Activated CD8-positive, alpha-beta memory T cell treated with anti-CD3 and anti-CD28 coated beads for 36 hours (primary cell): ENCODE data around the gene STUB1. TPM values are rescaled to one million over a fixed set of nuclear protein-coding genes. Genes with fewer than 3 reads are reported as not detected.
"Not testable (repeated sequence)": the region's sequence is repeated elsewhere in the genome, so short reads cannot be mapped to it uniquely, and the experiment has no call there.

ENCODE experiments used
- CTCF ChIA-PET: fragments of 350-600 bp; sonication (Branson Sonifier 250); formaldehyde crosslinking; loops from one replicate; lab custom pipeline; 2021; ENCODE audit warnings: antibody characterized with exemption; lab: Charles Lee
- POLR2A ChIA-PET: fragments of 350-600 bp; sonication (Branson Sonifier 250); formaldehyde crosslinking; loops from one replicate; lab custom pipeline; 2021; ENCODE audit warnings: antibody characterized with exemption; lab: Charles Lee
- total RNA-seq, 2 experiments: library from RNA; stranded (reverse); gene quantifications; one replicate each; pipeline ENCODE4 v1.2.3, GENCODE V29; 2021

STUB1 gene
- total RNA-seq, 2 experiments from 2014 or later: 100 to 106 TPM

DNA sequence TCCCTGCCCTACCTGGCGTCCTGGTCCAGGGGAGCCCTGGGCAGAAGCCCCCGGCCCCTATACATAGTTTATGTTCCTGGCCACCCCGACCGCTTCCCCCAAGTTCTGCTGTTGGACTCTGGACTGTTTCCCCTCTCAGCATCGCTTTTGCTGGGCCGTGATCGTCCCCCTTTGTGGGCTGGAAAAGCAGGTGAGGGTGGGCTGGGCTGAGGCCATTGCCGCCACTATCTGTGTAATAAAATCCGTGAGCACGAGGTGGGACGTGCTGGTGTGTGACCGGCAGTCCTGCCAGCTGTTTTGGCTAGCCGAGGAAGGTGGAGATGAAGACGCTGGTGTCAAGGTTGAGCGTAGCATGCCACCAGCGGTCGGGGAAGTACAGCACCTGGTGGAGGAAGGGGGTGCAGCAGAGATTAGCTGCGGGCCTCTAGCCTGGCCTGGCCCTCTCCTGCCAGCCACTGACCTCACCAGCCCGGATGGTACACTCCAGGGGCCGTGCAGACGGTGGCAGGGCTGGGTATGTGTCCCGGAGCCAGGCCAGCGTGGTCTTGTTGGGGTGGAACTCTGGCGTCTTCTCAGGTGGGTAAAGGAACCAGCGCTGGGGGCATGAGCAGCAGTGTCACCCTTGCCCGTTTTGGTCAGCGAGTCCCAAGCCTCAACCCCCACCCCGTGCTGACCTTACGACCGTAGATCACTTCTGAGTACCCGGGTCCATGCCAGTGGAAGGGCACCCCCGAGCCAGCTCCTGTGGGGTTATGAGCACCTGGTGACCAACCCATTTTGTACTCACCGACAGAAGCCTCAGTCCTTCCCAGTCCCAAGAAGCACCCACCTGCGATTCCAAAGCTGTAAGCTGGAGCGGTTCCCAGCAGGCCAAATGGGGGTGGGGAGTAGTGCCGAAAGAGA, 2.5 kb downstream of the STUB1 start:
- CTCF ChIA-PET: interaction anchor here (1.0 to 1.7 kb wide), 3 partner anchors 13 to 21 kb away, joined by 3 to 4 read pairs (median 3); partner anchors contain the start of gene RHOT2
- POLR2A ChIA-PET: interaction anchor here (0.6 to 1.0 kb wide), 2 partner anchors 34 to 37 kb away, joined by 3 read pairs; partner anchors contain the start of gene WDR90

DNA sequence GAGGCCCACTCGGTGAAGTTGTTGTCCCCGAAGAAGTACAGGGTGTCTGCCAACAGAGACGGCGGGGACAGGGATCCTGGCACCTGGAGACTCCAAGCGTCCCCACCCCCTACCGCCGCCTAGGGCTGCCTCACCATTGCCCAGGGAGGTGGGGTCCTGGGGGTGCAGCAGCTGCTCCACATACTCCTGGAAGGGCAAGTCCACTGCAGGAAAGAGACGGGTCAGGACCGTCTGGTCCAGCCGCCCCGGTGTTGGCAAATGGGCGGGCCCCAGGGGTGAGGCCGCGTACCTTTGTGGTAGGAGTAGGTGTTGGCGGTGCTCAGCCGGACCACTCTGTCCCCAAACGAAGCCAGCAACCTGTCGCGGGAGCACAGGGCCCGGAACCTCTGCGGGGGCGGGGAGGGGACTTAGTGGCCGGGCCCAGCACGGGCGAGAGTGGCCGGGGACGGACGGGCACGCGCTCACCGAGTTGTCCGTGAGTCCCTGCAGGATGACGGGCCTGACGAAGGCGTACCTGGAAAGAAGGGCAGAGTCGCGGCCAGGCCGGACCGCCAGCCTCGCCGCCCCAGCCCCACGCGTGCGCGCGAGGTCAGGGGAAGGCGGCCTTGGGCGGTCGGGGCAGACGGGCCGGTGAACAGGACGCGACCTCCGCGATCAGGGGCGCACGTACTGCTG, 3.3 kb downstream of the STUB1 start:
- ChIA-PET POLR2A (interaction anchor here (0.6 to 1.2 kb wide), 2 partner anchors 15 to 36 kb away, joined by 3 read pairs; no protein-coding TSS in a partner anchor), CTCF (interaction anchor here (0.9 to 1.7 kb wide), 4 partner anchors 12 to 30 kb away, joined by 3 to 4 read pairs (median 3); no protein-coding TSS in a partner anchor)

DNA sequence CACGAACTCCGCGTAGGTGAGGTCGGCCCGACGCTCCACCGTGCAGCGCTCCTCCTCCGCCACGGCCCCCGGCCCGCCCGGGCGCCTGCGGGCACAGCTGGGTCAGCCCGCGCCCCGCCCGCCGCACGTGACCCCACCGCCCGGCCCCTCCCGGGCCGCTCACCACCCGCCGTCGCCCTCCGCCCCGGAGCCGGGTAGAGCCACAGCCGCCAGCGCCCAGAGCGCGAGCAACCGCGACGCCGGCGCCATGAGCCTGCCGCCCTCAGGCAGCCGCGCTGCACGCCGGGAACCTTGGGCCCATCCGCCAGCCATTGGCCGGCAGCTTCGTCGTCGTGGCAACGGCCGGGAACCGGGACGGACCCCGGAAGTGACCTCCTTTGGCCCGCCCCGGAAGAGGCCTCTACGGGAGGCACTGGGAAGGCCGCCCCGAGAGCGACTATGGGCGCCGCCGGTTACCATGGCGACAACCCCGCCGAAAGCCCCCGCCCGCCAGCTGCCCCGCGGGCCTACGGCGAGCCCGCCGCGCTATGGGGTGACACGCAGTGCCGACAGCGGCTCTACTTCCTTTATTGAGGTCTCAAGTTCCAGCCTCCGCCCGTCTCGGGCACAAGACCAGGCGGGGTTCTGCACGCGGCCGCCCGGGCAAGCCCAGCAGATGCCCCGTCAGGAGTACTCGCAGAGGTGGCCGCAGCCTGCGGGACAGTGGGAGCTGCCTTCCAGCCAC, 4.0 kb downstream of the STUB1 start, which contains the start of gene JMJD8:
Gene JMJD8, minus strand, starts transcription at position 264 of the 724 bp plus-strand sequence. Its CDS starts 15 bp downstream, at position 249.
- POLR2A ChIA-PET: interaction anchor here (0.8 to 1.2 kb wide), 2 partner anchors 15 to 52 kb away, joined by 3 read pairs; no protein-coding TSS in a partner anchor
- CTCF ChIA-PET: interaction anchor here (0.9 to 1.7 kb wide), 4 partner anchors 11 to 29 kb away, joined by 3 to 4 read pairs (median 3); no protein-coding TSS in a partner anchor

DNA sequence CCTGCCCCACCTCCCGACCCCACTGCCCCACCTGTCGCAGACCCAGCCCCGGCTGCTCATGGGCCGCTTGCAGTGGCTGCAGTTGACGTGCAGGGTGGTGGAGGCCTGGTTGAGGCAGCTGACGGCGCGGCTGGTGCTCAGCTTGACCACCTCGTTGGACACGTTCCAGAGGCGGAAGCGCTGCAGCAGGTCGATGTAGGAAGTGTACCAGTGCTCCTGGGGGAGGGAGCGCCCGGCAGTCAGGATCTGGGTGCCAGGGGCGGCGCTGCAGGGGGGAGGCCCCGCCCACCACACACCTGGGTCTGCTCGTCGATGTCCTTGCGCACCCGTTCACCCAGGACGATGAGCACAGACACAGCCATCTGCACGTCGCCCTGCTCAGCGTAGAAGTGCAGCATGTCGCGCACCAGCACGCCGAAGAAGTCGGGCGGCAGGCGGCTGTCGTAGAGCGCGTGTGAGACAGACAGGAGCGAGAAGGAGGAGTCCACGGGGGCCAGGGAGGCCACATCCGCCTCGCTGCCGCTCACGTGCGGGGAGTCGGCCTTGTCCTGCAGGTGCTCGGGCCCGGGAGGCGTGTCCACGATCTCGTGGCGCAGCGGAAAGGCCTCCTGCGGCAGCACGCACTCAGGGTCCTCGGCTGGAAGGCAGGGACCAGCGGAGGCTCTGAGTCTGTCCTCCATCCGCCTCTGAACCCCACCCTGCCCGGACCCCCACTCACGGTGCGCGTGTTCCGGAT, 4.9 kb downstream of the STUB1 start:
- CTCF ChIA-PET: interaction anchor here (1.1 kb wide), 1 partner anchor 28 kb away, joined by 3 read pairs; no protein-coding TSS in a partner anchor
- POLR2A ChIA-PET: interaction anchor here (0.8 to 1.2 kb wide), 2 partner anchors 16 to 51 kb away, joined by 3 read pairs; no protein-coding TSS in a partner anchor

DNA sequence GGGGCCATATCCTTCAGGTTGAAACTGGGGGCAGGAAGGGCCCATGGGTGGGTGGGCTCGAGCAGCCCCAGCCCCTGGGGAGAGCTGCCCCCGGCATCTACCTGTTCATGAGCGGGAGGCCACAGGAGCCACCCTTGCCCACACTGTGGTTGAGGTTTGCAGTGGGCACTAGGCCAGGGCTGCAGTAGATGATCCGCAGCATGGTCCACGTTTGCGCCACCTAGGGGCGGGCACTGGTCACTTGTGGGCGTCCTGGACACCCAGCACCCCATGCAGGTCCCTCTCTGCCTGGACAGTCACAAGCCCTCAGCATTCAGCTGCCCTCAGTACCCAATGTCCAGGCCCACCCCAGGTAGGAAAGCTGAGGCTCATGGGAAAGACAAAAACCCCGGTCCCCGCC, 5.8 kb downstream of the STUB1 start:
- CTCF ChIA-PET: no interaction called here
- POLR2A ChIA-PET: no interaction called here

DNA sequence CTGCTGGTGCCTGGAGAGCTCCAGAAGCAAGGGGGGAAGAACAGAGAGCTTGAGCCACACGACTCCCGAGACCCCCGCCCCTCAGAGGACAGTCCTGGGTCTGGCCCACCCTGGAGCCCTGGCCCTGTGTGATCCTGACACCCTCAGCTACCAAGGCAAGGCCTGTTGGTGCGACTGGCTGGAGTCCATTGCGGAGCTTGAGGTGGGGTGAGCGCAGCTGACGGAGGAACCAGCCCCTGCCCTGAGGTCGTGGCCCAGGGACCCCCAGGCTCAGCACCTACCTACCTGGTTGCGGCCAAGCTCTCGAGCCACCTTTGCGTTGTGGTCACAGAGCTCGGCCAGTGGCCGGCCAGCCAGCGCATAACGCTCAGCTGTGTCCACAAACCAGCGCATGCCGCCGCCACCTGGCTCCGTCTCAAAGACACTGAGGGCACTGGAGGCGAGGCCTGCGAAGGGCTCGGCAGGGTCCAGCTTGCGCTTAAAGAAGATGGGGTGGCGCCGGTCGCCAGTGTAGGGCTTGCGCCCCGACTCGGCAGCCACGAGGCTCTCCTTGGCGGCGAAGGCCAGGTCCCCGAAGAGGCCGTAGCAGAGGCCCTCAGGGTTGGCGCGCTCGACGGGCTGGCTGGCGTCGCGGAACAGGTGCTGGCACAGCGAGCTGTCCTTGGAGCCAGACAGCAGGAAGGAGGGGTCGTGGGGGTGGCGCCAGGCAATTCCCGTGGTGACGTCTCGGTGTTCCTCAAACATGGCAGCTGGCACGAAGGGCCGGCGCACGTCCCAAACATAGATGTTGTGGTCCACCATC, 6.5 kb downstream of the STUB1 start:
- POLR2A ChIA-PET: no interaction called here
- CTCF ChIA-PET: no interaction called here

DNA sequence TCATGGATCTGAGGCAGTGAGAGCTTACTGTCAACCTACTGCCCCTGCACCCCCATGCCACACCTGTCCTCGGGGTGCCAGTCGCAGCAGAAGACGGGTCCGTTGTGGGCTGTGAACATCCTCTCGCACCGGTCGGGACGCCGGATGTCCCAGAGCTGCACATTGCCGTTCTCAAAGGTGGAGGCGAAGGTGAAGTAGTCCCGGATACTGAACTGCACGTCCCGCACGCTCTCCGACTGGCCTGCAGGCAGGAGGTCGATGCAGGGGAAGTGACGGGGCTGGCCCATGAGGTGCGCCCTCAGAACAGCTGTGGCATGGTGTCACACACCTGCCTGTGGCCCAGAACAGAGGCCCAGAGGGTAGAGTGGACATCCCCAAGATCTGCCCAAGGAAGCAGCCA, 7.3 kb downstream of the STUB1 start:
- POLR2A ChIA-PET: no interaction called here
- CTCF ChIA-PET: no interaction called here

DNA sequence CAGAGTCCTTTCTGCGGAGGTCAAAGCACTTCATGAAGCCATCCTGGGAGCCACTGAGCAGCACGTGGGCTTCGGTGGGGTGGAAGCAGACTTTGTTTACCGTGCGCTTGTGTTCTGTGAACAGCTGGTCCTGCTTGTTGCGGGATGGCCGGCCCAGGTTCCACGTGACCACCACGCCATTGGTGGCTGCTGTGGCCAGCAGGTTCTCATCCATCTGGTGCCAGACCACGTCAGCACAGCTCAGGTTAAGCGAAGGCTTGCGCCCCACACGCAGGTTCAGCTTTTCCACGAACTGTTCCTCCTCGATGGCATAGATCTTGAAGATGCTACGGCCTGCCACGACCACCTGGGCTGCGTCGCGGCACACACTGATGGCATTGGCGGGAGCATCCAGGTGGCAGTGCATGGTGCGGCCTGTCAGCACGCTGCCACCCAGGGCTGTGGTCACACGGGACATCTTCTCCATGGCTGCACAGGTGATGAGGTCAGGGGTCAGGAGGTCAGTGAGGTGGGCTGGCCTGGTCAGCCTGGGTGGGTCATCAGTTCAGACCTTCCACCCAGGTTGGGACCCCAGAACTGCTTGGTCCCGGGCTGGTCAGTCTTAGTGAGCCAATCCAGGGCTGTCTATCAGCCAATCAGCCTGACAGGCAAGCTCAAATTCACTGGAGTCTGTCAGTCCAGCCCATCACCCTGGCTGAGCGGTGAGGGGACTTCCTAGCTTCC, 9.1 kb downstream of the STUB1 start:
- ChIA-PET CTCF (interaction anchor here (0.6 to 2.0 kb wide), 4 partner anchors 8 to 35 kb away, joined by 3 to 9 read pairs (median 4); partner anchors contain the start of gene ANTKMT), POLR2A (interaction anchor here (0.8 to 0.9 kb wide), 2 partner anchors 9 to 109 kb away, joined by 3 to 4 read pairs; partner anchors contain the start of gene STUB1)

DNA sequence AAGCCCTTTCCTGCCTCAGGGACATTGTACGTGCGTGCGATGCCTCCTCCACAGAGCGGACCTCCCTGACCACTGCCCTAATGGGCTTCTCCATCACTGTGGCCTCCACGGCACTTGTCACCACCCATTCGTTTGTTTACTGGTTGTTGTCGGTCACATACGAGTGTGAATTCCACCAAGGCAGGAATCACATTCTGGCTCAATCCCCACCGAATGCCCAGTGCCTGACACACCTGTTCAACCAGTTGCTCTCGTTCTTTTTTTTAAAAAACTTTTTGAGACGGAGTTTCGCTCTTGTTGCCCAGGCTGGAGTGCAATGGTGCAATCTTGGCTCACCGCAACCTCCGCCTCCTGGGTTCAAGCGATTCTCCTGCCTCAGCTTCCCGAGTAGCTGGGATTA, 11.0 kb downstream of the STUB1 start:
- POLR2A ChIA-PET, CTCF ChIA-PET: not testable (repeated sequence)

DNA sequence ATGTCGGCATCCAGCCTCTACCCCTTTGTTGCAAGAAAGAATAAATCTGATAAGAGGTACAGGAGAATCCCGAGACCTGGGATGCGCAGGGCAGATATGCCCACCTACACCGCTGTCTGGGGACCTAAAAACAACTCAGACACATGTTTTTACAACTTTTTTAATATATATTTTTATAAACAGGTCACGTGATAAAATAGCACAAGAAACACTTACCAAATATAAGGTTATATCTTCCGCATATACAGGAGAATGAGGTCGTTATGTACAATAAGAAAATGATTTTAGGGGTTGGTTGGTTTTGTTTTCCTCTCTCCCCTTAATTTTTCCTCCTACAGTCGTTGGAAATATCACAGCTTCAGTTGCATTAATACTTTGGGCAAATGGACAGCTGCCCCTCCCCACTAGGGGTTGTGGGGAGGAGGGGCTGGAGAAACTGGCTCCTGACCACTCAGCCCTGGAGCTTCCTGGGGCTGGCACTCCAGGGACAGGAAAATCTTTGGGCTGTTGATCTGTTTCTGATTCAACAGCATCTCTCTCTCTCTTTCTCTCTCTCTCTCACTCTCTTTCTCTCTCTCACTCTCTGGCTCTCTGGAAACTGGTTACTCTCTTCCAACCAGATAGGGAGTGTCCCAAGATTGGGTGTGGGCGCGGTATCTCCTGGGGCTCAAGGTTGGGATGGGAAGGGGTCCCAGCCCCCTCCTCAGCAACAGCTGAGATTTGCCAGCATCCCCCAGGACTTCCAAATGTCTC, 12.3 kb downstream of the STUB1 start:
- CTCF ChIA-PET: interaction anchor here (0.6 kb wide), 1 partner anchor 298 kb away, joined by 3 read pairs; no protein-coding TSS in a partner anchor
- POLR2A ChIA-PET: no interaction called here

DNA sequence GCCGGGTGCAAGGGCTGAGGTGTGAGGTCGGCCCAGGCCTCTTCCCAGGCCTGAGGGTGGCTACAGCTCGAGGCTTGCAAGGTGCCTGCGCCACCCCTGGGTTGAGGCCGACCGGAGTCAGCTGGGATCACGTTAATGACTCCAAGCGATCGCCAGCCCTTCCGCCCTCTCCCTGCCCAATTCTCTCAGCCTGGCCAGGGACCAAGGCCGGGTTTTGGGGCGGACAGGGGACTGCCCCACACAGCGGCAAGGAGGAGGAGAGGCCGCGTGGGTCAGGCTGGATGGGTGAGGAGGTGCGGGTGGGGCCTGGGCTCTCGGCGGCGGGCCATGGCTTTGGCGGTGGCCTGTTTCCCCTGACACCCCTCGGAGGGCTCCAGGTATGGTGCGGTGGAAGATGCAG, 13.2 kb downstream of the STUB1 start:
- POLR2A ChIA-PET: no interaction called here
- CTCF ChIA-PET: interaction anchor here (0.6 kb wide), 1 partner anchor 298 kb away, joined by 3 read pairs; no protein-coding TSS in a partner anchor

DNA sequence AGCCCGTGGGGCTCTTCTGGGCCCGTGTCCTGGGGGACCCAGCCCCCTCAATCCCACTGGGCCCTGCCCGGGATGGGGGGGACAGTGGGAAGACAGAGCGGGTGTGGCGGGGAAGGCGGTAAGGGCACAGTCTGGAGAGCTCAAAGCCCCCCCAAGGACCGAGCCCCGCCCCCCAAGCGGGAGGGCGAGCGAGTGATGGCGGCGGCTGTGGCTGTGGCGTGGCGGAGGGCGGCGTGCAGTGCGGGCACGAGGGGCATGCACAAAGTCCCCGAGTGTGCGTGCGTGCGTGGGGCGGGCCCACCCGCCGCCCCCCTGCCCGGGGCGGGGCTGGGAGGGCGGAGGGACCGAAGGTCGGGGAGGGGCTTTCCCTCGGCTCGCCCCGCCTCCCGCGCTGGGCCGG, 13.6 kb downstream of the STUB1 start:
- ChIA-PET POLR2A (no interaction called here), CTCF (no interaction called here)

DNA sequence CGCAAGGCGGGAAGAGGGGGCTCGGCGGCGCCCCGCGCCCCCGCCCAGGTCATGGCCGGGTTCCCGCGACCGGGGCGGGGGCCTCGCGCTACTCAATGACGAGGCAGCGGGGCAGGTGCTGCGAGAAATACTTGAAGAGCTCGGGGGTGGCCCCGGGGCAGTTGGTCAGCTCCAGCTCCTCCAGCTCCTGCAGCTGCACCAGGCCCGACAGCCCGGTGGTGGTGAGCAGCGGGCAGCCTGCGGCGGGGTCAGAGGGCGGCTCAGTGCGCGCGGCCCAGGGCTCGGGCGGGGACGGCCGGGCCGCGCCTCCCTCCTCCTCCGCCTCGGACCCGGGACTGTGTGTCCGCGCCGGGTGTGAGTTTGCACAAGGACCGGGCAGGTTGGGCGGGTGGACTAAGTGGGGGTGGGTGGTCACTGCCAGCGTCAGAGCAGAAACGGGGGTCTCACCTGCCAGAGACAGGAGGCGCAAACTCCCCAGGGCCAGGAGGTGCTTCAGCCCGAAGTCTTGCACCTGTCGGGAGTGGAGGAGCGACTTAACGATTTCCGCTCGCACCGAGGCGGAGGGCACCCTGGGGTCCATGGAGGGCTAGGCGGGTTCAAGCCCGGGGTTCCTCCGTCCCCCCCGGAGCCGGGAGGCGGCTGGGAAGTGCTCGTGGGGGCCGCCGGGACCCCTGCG, 14.1 kb downstream of the STUB1 start:
- POLR2A ChIA-PET: interaction anchor here (0.5 kb wide), 1 partner anchor 257 kb away, joined by 7 read pairs; no protein-coding TSS in a partner anchor
- CTCF ChIA-PET: interaction anchor here (1.3 to 2.0 kb wide), 4 partner anchors 13 to 91 kb away, joined by 5 to 10 read pairs (median 7); partner anchors contain the start of gene ANTKMT

DNA sequence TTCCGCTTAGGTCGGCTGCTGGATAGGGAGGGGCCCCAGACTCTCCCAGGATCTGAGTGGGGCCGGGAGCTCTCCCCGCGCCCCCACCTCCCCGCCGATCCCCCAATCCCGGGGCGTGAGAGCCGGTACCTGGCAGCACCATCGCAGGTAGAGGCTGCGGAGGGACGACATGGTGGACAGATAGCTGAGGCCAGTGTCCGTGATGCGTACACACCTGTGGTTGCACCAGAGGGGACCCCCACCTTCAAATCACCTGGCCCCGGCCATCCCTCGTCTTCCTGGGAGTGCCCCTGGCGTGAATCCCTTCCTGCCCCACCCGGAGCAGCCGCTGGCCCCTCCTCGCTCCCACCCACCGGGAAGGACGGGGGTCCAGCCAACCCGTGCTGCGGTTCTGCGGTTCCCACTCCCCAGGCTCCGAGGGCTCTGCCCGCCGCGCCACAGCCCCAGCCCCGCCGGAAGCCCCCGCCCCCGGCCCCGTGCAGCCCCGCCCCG, 14.7 kb downstream of the STUB1 start:
- POLR2A ChIA-PET: interaction anchor here (0.5 to 1.0 kb wide), 4 partner anchors 26 to 258 kb away, joined by 3 to 7 read pairs (median 3); partner anchors contain the start of genes ANTKMT, CHTF18 and RPUSD1
- CTCF ChIA-PET: interaction anchor here (0.7 to 2.0 kb wide), 9 partner anchors 11 to 91 kb away, joined by 3 to 10 read pairs (median 5); partner anchors contain the start of genes ANTKMT, JMJD8 and METRN
